ENCODE results near the gene TMCC1.

The TMCC1 gene

GRCh38 chr3:129636082-129636481 lies 257.4 kb downstream of the TMCC1 start:
- no peak for TF ChIP-seq HDGF (IDR thresholded peaks at IDR 0.05; ENCODE audit: borderline replicate concordance)
- no peak for TF ChIP-seq L3MBTL2 (conservative IDR thresholded peaks at IDR 0.05)
- TF ChIP-seq PKNOX1 (IDR thresholded peaks at IDR 0.05): no peak
- TF ChIP-seq SUZ12 (IDR thresholded peaks at IDR 0.05): no peak
- TF ChIP-seq ARNT (IDR thresholded peaks at IDR 0.05): no peak
- no peak for TF ChIP-seq SP1 (IDR thresholded peaks at IDR 0.05)
- TF ChIP-seq CTBP1 (IDR thresholded peaks at IDR 0.05; ENCODE audit: borderline replicate concordance): no peak
- no peak for TF ChIP-seq NFRKB (IDR thresholded peaks at IDR 0.05)
- TF ChIP-seq LEF1 (IDR thresholded peaks at IDR 0.05; ENCODE audit: borderline replicate concordance): no peak
- TF ChIP-seq BHLHE40 (IDR thresholded peaks at IDR 0.05; ENCODE audit: borderline replicate concordance): no peak
- no peak for TF ChIP-seq ELF4 (IDR thresholded peaks at IDR 0.05)
- TF ChIP-seq FOXM1 (IDR thresholded peaks at IDR 0.05; ENCODE audit: borderline replicate concordance): no peak
- TF ChIP-seq ZNF384 (IDR thresholded peaks at IDR 0.05): no peak
- TF ChIP-seq FOXA1 (IDR thresholded peaks at IDR 0.05): no peak
- no peak for TF ChIP-seq FOXK2 (IDR thresholded peaks at IDR 0.05)
- TF ChIP-seq TARDBP (IDR thresholded peaks at IDR 0.05): no peak
- no peak for DNase-seq (ENCODE audit: extremely low spot score)
- ChIA-PET CTCF (no interaction called here), POLR2A (no interaction called here)

- CTCF ChIA-PET: no interaction called here
- POLR2A ChIA-PET: no interaction called here
- no peak for DNase-seq (ENCODE audit: extremely low spot score)
These were observed 257.9 kb downstream of the TMCC1 start for GRCh38 chr3:129635656-129636055.

GRCh38 chr3:129633751-129634481 lies 259.6 kb downstream of the TMCC1 start:
- TF ChIP-seq BHLHE40 (IDR thresholded peaks at IDR 0.05; ENCODE audit: borderline replicate concordance) (no peak), PKNOX1 (IDR thresholded peaks at IDR 0.05) (no peak), SUZ12 (IDR thresholded peaks at IDR 0.05) (no peak), ELF4 (IDR thresholded peaks at IDR 0.05) (no peak), FOXM1 (IDR thresholded peaks at IDR 0.05; ENCODE audit: borderline replicate concordance) (no peak), FOXK2 (IDR thresholded peaks at IDR 0.05) (no peak), TARDBP (IDR thresholded peaks at IDR 0.05) (no peak)
- DNase-seq (ENCODE audit: extremely low spot score): no peak
- ChIA-PET CTCF (no interaction called here), POLR2A (no interaction called here)

More at GRCh38 chr3:129635656-129636055, 257.9 kb downstream of the TMCC1 start:
- TF ChIP-seq L3MBTL2 (conservative IDR thresholded peaks at IDR 0.05): no peak
- TF ChIP-seq ELF4 (IDR thresholded peaks at IDR 0.05): no peak
- TF ChIP-seq LEF1 (IDR thresholded peaks at IDR 0.05; ENCODE audit: borderline replicate concordance): no peak
- TF ChIP-seq NFRKB (IDR thresholded peaks at IDR 0.05): no peak
- TF ChIP-seq CTBP1 (IDR thresholded peaks at IDR 0.05; ENCODE audit: borderline replicate concordance): no peak

GRCh38 chr3:129632977-129633376 lies 260.5 kb downstream of the TMCC1 start:
- CTCF ChIA-PET: no interaction called here
- POLR2A ChIA-PET: no interaction called here
- DNase-seq (ENCODE audit: extremely low spot score): no peak
- TF ChIP-seq NFRKB (IDR thresholded peaks at IDR 0.05) (no peak), FOXA1 (IDR thresholded peaks at IDR 0.05) (no peak), ELF4 (IDR thresholded peaks at IDR 0.05) (no peak), SUZ12 (IDR thresholded peaks at IDR 0.05) (no peak), LEF1 (IDR thresholded peaks at IDR 0.05; ENCODE audit: borderline replicate concordance) (no peak), FOXM1 (IDR thresholded peaks at IDR 0.05; ENCODE audit: borderline replicate concordance) (no peak), ZNF384 (IDR thresholded peaks at IDR 0.05) (no peak), BHLHE40 (IDR thresholded peaks at IDR 0.05; ENCODE audit: borderline replicate concordance) (no peak), TARDBP (IDR thresholded peaks at IDR 0.05) (no peak), FOXK2 (IDR thresholded peaks at IDR 0.05) (no peak), ARNT (IDR thresholded peaks at IDR 0.05) (no peak), CTBP1 (IDR thresholded peaks at IDR 0.05; ENCODE audit: borderline replicate concordance) (no peak), HDGF (IDR thresholded peaks at IDR 0.05; ENCODE audit: borderline replicate concordance) (no peak), PKNOX1 (IDR thresholded peaks at IDR 0.05) (no peak)

- POLR2A ChIA-PET: no interaction called here
- DNase-seq (ENCODE audit: extremely low spot score): no peak
- CTCF ChIA-PET: no interaction called here
- TF ChIP-seq SUZ12 (IDR thresholded peaks at IDR 0.05): no peak
- no peak for TF ChIP-seq PKNOX1 (IDR thresholded peaks at IDR 0.05)
- TF ChIP-seq NFRKB (IDR thresholded peaks at IDR 0.05): no peak
- no peak for TF ChIP-seq LEF1 (IDR thresholded peaks at IDR 0.05; ENCODE audit: borderline replicate concordance)
- TF ChIP-seq FOXK2 (IDR thresholded peaks at IDR 0.05): no peak
- no peak for TF ChIP-seq L3MBTL2 (conservative IDR thresholded peaks at IDR 0.05)
- no peak for TF ChIP-seq CTBP1 (IDR thresholded peaks at IDR 0.05; ENCODE audit: borderline replicate concordance)
- TF ChIP-seq TARDBP (IDR thresholded peaks at IDR 0.05): no peak
- no peak for TF ChIP-seq BHLHE40 (IDR thresholded peaks at IDR 0.05; ENCODE audit: borderline replicate concordance)
These were observed 261.0 kb downstream of the TMCC1 start for GRCh38 chr3:129632556-129632955.

- no peak for TF ChIP-seq NFRKB (IDR thresholded peaks at IDR 0.05)
- no peak for TF ChIP-seq FOXK2 (IDR thresholded peaks at IDR 0.05)
- no peak for TF ChIP-seq CTBP1 (IDR thresholded peaks at IDR 0.05; ENCODE audit: borderline replicate concordance)
- TF ChIP-seq SUZ12 (IDR thresholded peaks at IDR 0.05): no peak
- TF ChIP-seq SP1 (IDR thresholded peaks at IDR 0.05): no peak
- TF ChIP-seq ZNF384 (IDR thresholded peaks at IDR 0.05): no peak
- TF ChIP-seq BHLHE40 (IDR thresholded peaks at IDR 0.05; ENCODE audit: borderline replicate concordance): no peak
- no peak for TF ChIP-seq FOXM1 (IDR thresholded peaks at IDR 0.05; ENCODE audit: borderline replicate concordance)
- no peak for TF ChIP-seq ARNT (IDR thresholded peaks at IDR 0.05)
- no peak for TF ChIP-seq L3MBTL2 (conservative IDR thresholded peaks at IDR 0.05)
- TF ChIP-seq TARDBP (IDR thresholded peaks at IDR 0.05): no peak
- TF ChIP-seq LEF1 (IDR thresholded peaks at IDR 0.05; ENCODE audit: borderline replicate concordance): no peak
- no peak for TF ChIP-seq PKNOX1 (IDR thresholded peaks at IDR 0.05)
- TF ChIP-seq HDGF (IDR thresholded peaks at IDR 0.05; ENCODE audit: borderline replicate concordance): no peak
- TF ChIP-seq ELF4 (IDR thresholded peaks at IDR 0.05): no peak
- no peak for TF ChIP-seq FOXA1 (IDR thresholded peaks at IDR 0.05)
These were observed 261.5 kb downstream of the TMCC1 start for GRCh38 chr3:129632056-129632455.

More at GRCh38 chr3:129632056-129632455, 261.5 kb downstream of the TMCC1 start:
- CTCF ChIA-PET: no interaction called here
- no peak for DNase-seq (ENCODE audit: extremely low spot score)
- POLR2A ChIA-PET: no interaction called here
